ENCODE measurements around the gene SLC2A4RG. TPM values are rescaled to one million over a fixed set of nuclear protein-coding genes. Genes with fewer than 3 reads are reported as not detected.

The SLC2A4RG gene
- total and polyA plus RNA-seq, 2 of the 13 experiments (the other 11 are each of a cell fraction or from before 2014, with no cell fraction given) = 91.4 to 95.9 TPM

- ATAC-seq (no peak), FAIRE-seq (no peak), DNase-seq (ENCODE audit: low spot score) (no peak)
- no peak overlapping the region for H2AFZ ChIP-seq (ENCODE audit: low read length)
- ChIA-PET POLR2A (interaction anchor here (0.8 to 1.5 kb wide), 6 partner anchors 46 to 277 kb away, joined by 3 to 7 read pairs (median 3); partner anchors contain the start of genes SLC2A4RG, TCEA2 and TPD52L2), CTCF (ENCODE audit: low intra/inter-chr PET ratio, low total read pairs) (interaction anchor here (0.7 to 2.2 kb wide), 6 partner anchors 10 to 189 kb away, joined by 3 to 11 read pairs (median 5); no protein-coding TSS in a partner anchor)
- in situ Hi-C loops (cut with HindIII; ENCODE audit: extremely low pct_ligation_motif_present, low pct_unique_long_range_greater_than_20kb) (loop anchor here (5.0 to 10.0 kb wide), 2 partner anchors 72 to 81 kb away; partner anchors contain the start of genes ARFRP1 and ZGPAT), intact Hi-C loops (cut with micrococcal nuclease; ENCODE audit: unreplicated experiment) (loop anchor here (2.0 kb wide), 1 partner anchor 79 kb away; the partner anchor contains the start of gene TPD52L2)
- no peaks in the 10 kb centered on the region for H4K20me1 ChIP-seq (ENCODE audit: insufficient read depth, low read length)
- no peak overlapping the region for H3K27ac ChIP-seq (ENCODE audit: extremely low read length, insufficient read depth, low read length)
- 63% methylated on average over 14 of the region's 14 CpGs for WGBS (ENCODE audit: low lambda C conversion rate)
- no peaks in the 10 kb centered on the region for H3K9me3 ChIP-seq (ENCODE audit: low read length)
- no peak overlapping the region for H3K9ac ChIP-seq (ENCODE audit: insufficient read depth, low read depth, low read length)
- H3K36me3 ChIP-seq (replicated peaks in 1 of 2; ENCODE audit: control insufficient read depth in 1 of 2, insufficient read depth in 2 of 2, low read length in 2 of 2) = no peaks in the 10 kb centered on the region
- TF ChIP-seq, protein P1, sequence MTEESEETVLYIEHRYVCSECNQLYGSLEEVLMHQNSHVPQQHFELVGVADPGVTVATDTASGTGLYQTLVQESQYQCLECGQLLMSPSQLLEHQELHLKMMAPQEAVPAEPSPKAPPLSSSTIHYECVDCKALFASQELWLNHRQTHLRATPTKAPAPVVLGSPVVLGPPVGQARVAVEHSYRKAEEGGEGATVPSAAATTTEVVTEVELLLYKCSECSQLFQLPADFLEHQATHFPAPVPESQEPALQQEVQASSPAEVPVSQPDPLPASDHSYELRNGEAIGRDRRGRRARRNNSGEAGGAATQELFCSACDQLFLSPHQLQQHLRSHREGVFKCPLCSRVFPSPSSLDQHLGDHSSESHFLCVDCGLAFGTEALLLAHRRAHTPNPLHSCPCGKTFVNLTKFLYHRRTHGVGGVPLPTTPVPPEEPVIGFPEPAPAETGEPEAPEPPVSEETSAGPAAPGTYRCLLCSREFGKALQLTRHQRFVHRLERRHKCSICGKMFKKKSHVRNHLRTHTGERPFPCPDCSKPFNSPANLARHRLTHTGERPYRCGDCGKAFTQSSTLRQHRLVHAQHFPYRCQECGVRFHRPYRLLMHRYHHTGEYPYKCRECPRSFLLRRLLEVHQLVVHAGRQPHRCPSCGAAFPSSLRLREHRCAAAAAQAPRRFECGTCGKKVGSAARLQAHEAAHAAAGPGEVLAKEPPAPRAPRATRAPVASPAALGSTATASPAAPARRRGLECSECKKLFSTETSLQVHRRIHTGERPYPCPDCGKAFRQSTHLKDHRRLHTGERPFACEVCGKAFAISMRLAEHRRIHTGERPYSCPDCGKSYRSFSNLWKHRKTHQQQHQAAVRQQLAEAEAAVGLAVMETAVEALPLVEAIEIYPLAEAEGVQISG (CRISPR knock-in tag; IDR thresholded peaks at IDR 0.05) = 0 out of 2 replicates have a peak, but pooled peaks have one; percentile 2
- 0 out of 2 replicates have a peak, but pooled peaks have one; percentile 3 for TF ChIP-seq ZNF691 (CRISPR knock-in tag; IDR thresholded peaks at IDR 0.05; ENCODE audit: borderline replicate concordance, low read depth)
- TF ChIP-seq TGIF2 (CRISPR knock-in tag; IDR thresholded peaks at IDR 0.05) = no peak
- 0 out of 2 replicates have a peak, but pooled peaks have one; percentile 25 for TF ChIP-seq ZNF773 (CRISPR knock-in tag; IDR thresholded peaks at IDR 0.05; ENCODE audit: borderline replicate concordance)
- TF ChIP-seq ZNF768 (CRISPR knock-in tag; IDR thresholded peaks at IDR 0.05) = 0 out of 2 replicates have a peak, but pooled peaks have one; percentile 31
- TF ChIP-seq NFE2 (CRISPR knock-in tag; IDR thresholded peaks at IDR 0.05) = no peak
- no peak for TF ChIP-seq ZNF317 (CRISPR knock-in tag; IDR thresholded peaks at IDR 0.05)
- H3K4me2 ChIP-seq (ENCODE audit: low read depth, low read length) = no peak overlapping the region
- H3K79me2 ChIP-seq (ENCODE audit: insufficient read depth, low read length) = no peaks in the 10 kb centered on the region
- H3K4me3 ChIP-seq (replicated peaks in 1 of 3; ENCODE audit: insufficient read depth in 1 of 3, low read depth in 2 of 3, low read length in 3 of 3) = no peak overlapping the region
- H3K4me1 ChIP-seq (ENCODE audit: insufficient read depth, low read length) = peaks cover 36% of the 10 kb centered on the region
- no TSS peak for BruUV-seq (replicated peaks)
- H3K27me3 ChIP-seq (ENCODE audit: control insufficient read depth in 1 of 2, insufficient read depth in 2 of 2, low read length in 2 of 2) = no peaks in the 10 kb centered on the region
These were observed 46.1 kb downstream of the SLC2A4RG start for GRCh38 chr20:63785691-63786131.

All from HepG2 (cell line).